ENCODE results near the gene CASP2. TPM values are rescaled to one million over a fixed set of nuclear protein-coding genes. Genes with fewer than 3 reads are reported as not detected.
A peak's percentile ranks its signal among the peaks of the same experiment; 100 is the strongest.

Gene CASP2
- total and polyA plus RNA-seq, 4 experiments from 2014 or later = 5.3 to 96.1 (median 61.8) TPM

DNA sequence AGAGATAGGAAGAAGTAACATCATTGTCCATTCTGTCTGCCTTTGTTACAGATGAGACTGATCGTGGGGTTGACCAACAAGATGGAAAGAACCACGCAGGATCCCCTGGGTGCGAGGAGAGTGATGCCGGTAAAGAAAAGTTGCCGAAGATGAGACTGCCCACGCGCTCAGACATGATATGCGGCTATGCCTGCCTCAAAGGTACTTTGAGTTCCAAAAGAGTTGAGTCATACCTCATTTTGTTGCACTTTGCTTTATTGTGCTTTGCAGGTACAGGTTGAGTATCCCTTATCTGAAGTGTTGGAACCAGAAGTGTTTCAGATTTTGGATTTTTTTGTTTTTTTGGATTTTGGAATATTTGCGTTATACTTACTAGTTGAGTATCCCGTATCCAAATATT, 15.6 kb downstream of the CASP2 start:
- intact Hi-C loops (cut with micrococcal nuclease) = loop anchor here (2.0 kb wide), 1 partner anchor 15 kb away; the partner anchor contains the start of gene CASP2
- H3K27me3 Mint-ChIP-seq = no peaks in the 10 kb centered on the region
- POLR2A ChIA-PET (ENCODE audit: partially characterized antibody) = interaction anchor here (3.2 kb wide), 1 partner anchor 64 kb away, joined by 13 read pairs; no protein-coding TSS in a partner anchor

DNA sequence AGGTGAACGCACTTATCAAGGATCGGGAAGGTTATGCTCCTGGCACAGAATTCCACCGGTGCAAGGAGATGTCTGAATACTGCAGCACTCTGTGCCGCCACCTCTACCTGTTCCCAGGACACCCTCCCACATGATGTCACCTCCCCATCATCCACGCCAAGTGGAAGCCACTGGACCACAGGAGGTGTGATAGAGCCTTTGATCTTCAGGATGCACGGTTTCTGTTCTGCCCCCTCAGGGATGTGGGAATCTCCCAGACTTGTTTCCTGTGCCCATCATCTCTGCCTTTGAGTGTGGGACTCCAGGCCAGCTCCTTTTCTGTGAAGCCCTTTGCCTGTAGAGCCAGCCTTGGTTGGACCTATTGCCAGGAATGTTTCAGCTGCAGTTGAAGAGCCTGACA, 16.8 kb downstream of the CASP2 start:
- peaks cover 9% of the 10 kb centered on the region for H3K4me1 ChIP-seq (ENCODE audit: insufficient read depth, low read length)
- H3K27me3 ChIP-seq (ENCODE audit: insufficient read depth, low read length) = no peaks in the 10 kb centered on the region
- H3K27me3 Mint-ChIP-seq = no peaks in the 10 kb centered on the region
- no peak overlapping the region for H3K27ac ChIP-seq (ENCODE audit: low read depth, low read length)
- CTCF ChIA-PET (ENCODE audit: partially characterized antibody) = interaction anchor here (0.9 to 4.7 kb wide), 18 partner anchors 9 to 111 kb away, joined by 3 to 77 read pairs (median 6); no protein-coding TSS in a partner anchor
- H3K36me3 ChIP-seq (ENCODE audit: insufficient read depth, low read length) = peaks cover 70% of the 10 kb centered on the region
- H3K4me3 ChIP-seq (ENCODE audit: low read length in 2 of 2) = no peak overlapping the region
- no peaks in the 10 kb centered on the region for H3K9me3 ChIP-seq (ENCODE audit: control insufficient read depth in 1 of 2, low read length in 2 of 2)
- POLR2A ChIA-PET (ENCODE audit: partially characterized antibody) = interaction anchor here (0.7 to 3.2 kb wide), 3 partner anchors 63 to 393 kb away, joined by 3 to 13 read pairs (median 6); no protein-coding TSS in a partner anchor
- peaks cover 70 to 83% of the 10 kb centered on the region in 2 donors for H3K36me3 Mint-ChIP-seq
- intact Hi-C loops (cut with micrococcal nuclease) = loop anchor here (1.0 to 2.0 kb wide), 3 partner anchors 16 to 111 kb away; partner anchors contain the start of gene CASP2
- H3K9me3 Mint-ChIP-seq = no peaks in the 10 kb centered on the region
- peaks cover 22 to 44% (median 36%) of the 10 kb centered on the region in 4 donors for H3K4me1 Mint-ChIP-seq
- peak overlapping the region in 4 of 7 donors; percentile 28 to 84 (median 62) for H3K27ac Mint-ChIP-seq
- no peak for DNase-seq
- no peak overlapping the region for H3K4me3 Mint-ChIP-seq

More for the DNA sequence above, 15.6 kb downstream of the CASP2 start:
- H3K4me1 Mint-ChIP-seq = peaks cover 29 to 51% (median 39%) of the 10 kb centered on the region in 4 donors
- CTCF ChIA-PET (ENCODE audit: partially characterized antibody) = interaction anchor here (1.5 to 4.7 kb wide), 4 partner anchors 7 to 64 kb away, joined by 3 to 77 read pairs (median 18); no protein-coding TSS in a partner anchor
- Histone ChIP-seq H3K27me3 (ENCODE audit: insufficient read depth, low read length) (no peaks in the 10 kb centered on the region), H3K4me1 (ENCODE audit: insufficient read depth, low read length) (peaks cover 18% of the 10 kb centered on the region), H3K36me3 (ENCODE audit: insufficient read depth, low read length) (peaks cover 73% of the 10 kb centered on the region), H3K27ac (ENCODE audit: low read depth, low read length) (no peak overlapping the region), H3K4me3 (ENCODE audit: low read length in 2 of 2) (no peak overlapping the region), H3K9me3 (ENCODE audit: control insufficient read depth in 1 of 2, low read length in 2 of 2) (no peaks in the 10 kb centered on the region)
- no peak overlapping the region for H3K4me3 Mint-ChIP-seq
- peaks cover 78 to 87% of the 10 kb centered on the region in 2 donors for H3K36me3 Mint-ChIP-seq
- no peaks in the 10 kb centered on the region for H3K9me3 Mint-ChIP-seq
- H3K27ac Mint-ChIP-seq = no peak overlapping the region
- DNase-seq = no peak

DNA sequence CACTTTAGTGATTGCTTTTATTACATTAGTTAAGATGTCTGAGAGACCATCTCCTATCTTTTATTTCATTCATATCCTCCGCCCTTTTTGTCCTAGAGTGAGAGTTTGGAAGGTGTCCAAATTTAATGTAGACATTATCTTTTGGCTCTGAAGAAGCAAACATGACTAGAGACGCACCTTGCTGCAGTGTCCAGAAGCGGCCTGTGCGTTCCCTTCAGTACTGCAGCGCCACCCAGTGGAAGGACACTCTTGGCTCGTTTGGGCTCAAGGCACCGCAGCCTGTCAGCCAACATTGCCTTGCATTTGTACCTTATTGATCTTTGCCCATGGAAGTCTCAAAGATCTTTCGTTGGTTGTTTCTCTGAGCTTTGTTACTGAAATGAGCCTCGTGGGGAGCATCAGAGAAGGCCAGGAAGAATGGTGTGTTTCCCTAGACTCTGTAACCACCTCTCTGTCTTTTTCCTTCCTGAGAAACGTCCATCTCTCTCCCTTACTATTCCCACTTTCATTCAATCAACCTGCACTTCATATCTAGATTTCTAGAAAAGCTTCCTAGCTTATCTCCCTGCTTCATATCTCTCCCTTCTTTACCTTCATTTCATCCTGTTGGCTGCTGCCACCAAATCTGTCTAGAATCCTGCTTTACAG, 17.4 kb downstream of the CASP2 start:
- Histone ChIP-seq H3K27me3 (ENCODE audit: insufficient read depth, low read length) (no peaks in the 10 kb centered on the region), H3K9me3 (ENCODE audit: control insufficient read depth in 1 of 2, low read length in 2 of 2) (no peaks in the 10 kb centered on the region), H3K4me1 (ENCODE audit: insufficient read depth, low read length) (peaks cover 13% of the 10 kb centered on the region), H3K27ac (ENCODE audit: low read depth, low read length) (no peak overlapping the region), H3K4me3 (ENCODE audit: low read length in 2 of 2) (no peak overlapping the region), H3K36me3 (ENCODE audit: insufficient read depth, low read length) (peaks cover 64% of the 10 kb centered on the region)
- Mint-ChIP-seq H3K9me3 (no peaks in the 10 kb centered on the region), H3K4me1 (peaks cover 21 to 44% (median 37%) of the 10 kb centered on the region in 4 donors), H3K27me3 (no peaks in the 10 kb centered on the region), H3K27ac (peak overlapping the region; percentile 28 to 86 (median 59)), H3K36me3 (peaks cover 64 to 77% of the 10 kb centered on the region in 2 donors), H3K4me3 (no peak overlapping the region)
- intact Hi-C loops (cut with micrococcal nuclease) = loop anchor here (1.0 to 2.0 kb wide), 3 partner anchors 17 to 111 kb away; partner anchors contain the start of gene CASP2
- ChIA-PET CTCF (ENCODE audit: partially characterized antibody) (interaction anchor here (0.6 to 4.7 kb wide), 22 partner anchors 9 to 111 kb away, joined by 3 to 77 read pairs (median 6); partner anchors contain the start of genes CASP2 and EPHA1), POLR2A (ENCODE audit: partially characterized antibody) (interaction anchor here (0.7 to 3.2 kb wide), 3 partner anchors 63 to 394 kb away, joined by 3 to 13 read pairs (median 6); no protein-coding TSS in a partner anchor)
- DNase-seq = peak; percentile 49 to 65 (median 62)

DNA sequence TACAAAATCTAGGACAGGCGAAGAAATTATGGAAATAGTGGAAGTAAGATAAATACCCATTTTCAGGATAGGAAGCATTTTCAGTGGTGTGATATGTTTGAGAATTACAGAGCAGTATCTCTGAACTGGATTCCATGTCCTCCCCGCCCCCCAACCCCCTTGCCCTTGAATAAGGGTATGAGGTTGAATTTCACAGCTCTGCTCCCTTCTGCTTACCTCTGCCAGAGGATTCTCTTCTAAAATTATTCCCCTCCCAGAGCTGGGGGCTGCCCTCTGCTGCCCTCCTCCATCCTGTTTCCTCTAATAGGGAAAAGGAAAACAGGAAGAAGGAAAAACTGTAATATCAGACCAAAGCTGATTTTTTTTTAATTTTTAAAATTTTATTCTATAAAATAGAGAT, 20.5 kb downstream of the CASP2 start:
- intact Hi-C loops (cut with micrococcal nuclease) = no loop called here
- Histone ChIP-seq H3K9me3 (ENCODE audit: control insufficient read depth in 1 of 2, low read length in 2 of 2) (no peaks in the 10 kb centered on the region), H3K4me1 (ENCODE audit: insufficient read depth, low read length) (peaks cover 21% of the 10 kb centered on the region), H3K27me3 (ENCODE audit: insufficient read depth, low read length) (no peaks in the 10 kb centered on the region), H3K36me3 (ENCODE audit: insufficient read depth, low read length) (peaks cover 38% of the 10 kb centered on the region), H3K4me3 (ENCODE audit: low read length in 2 of 2) (no peak overlapping the region), H3K27ac (ENCODE audit: low read depth, low read length) (no peak overlapping the region)
- H3K9me3 Mint-ChIP-seq = no peaks in the 10 kb centered on the region
- peak overlapping the region in 5 of 7 donors; percentile 7 to 89 (median 55) for H3K27ac Mint-ChIP-seq
- CTCF ChIA-PET (ENCODE audit: partially characterized antibody) = interaction anchor here (0.7 to 6.1 kb wide), 16 partner anchors 9 to 300 kb away, joined by 3 to 60 read pairs (median 4); no protein-coding TSS in a partner anchor
- POLR2A ChIA-PET (ENCODE audit: partially characterized antibody) = interaction anchor here (0.8 to 2.6 kb wide), 6 partner anchors 9 to 72 kb away, joined by 3 to 9 read pairs (median 6); partner anchors contain the start of gene CASP2
- H3K36me3 Mint-ChIP-seq = peaks cover 47 to 49% of the 10 kb centered on the region in 2 donors
- no peaks in the 10 kb centered on the region for H3K27me3 Mint-ChIP-seq
- no peak for DNase-seq
- no peak overlapping the region for H3K4me3 Mint-ChIP-seq
- H3K4me1 Mint-ChIP-seq = peaks cover 26 to 59% (median 45%) of the 10 kb centered on the region in 4 donors

DNA sequence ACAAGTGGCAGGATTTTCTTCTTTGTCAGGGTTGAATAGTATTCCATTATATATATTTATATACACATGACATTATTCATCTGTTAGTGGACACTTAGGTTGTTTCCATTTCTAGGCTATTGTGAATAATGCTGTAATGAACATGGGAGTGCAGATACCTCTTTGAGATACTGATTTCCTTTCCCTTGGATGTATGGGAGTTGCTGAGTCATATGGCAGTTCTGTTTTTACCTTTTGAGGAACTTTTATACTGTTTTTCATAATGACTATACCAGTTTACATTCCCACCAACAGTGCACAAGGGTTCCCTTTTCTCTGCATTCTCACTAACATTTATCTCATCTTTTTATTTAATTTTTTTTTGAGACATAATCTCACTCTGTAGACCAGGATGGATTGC, 26.0 kb downstream of the CASP2 start:
- Histone ChIP-seq H3K9me3 (ENCODE audit: control insufficient read depth in 1 of 2, low read length in 2 of 2) (no peaks in the 10 kb centered on the region), H3K36me3 (ENCODE audit: insufficient read depth, low read length) (no peaks in the 10 kb centered on the region), H3K27ac (ENCODE audit: low read depth, low read length) (no peak overlapping the region), H3K27me3 (ENCODE audit: insufficient read depth, low read length) (no peaks in the 10 kb centered on the region), H3K4me1 (ENCODE audit: insufficient read depth, low read length) (peaks cover 12% of the 10 kb centered on the region), H3K4me3 (ENCODE audit: low read length in 2 of 2) (no peak overlapping the region)
- peaks cover 0 to 4% of the 10 kb centered on the region in 2 donors for H3K36me3 Mint-ChIP-seq
- H3K9me3 Mint-ChIP-seq = no peaks in the 10 kb centered on the region
- intact Hi-C loops (cut with micrococcal nuclease) = no loop called here
- ChIA-PET POLR2A (ENCODE audit: partially characterized antibody) (no interaction called here), CTCF (ENCODE audit: partially characterized antibody) (no interaction called here)
- peaks cover 10 to 32% (median 18%) of the 10 kb centered on the region in 4 donors for H3K4me1 Mint-ChIP-seq
- H3K27me3 Mint-ChIP-seq = no peaks in the 10 kb centered on the region
- DNase-seq = no peak
- H3K4me3 Mint-ChIP-seq = no peak overlapping the region
- H3K27ac Mint-ChIP-seq = peak overlapping the region in 1 of 7 donors; percentile 70

DNA sequence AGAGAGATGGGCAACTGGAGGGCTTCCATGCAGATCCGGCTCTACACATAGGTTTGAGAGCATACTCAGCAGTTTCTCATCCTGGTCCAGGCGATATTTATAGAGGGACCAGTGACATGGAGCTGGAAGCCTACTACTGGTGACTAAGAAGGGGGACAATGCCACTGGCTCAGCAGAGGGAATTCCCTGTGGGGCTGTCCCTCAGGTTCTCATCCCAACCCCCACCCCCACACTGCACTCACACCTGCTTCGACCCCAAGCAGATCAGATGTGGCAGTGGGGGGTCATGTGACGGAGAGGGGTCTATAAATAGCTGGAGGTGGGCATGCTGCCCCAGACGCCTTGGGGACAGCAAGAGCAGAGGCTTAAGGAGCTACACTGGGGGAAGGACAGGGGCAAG, 27.6 kb downstream of the CASP2 start, which contains the start of gene CLCN1:
Gene CLCN1, plus strand, starts transcription at position 336 of the 400 bp plus-strand sequence. CDS start 102 bp downstream, outside the sequence.
- no peak for DNase-seq
- intact Hi-C loops (cut with micrococcal nuclease) = no loop called here
- Histone ChIP-seq H3K4me1 (ENCODE audit: insufficient read depth, low read length) (peaks cover 5% of the 10 kb centered on the region), H3K27me3 (ENCODE audit: insufficient read depth, low read length) (no peaks in the 10 kb centered on the region), H3K36me3 (ENCODE audit: insufficient read depth, low read length) (no peaks in the 10 kb centered on the region), H3K4me3 (ENCODE audit: low read length in 2 of 2) (no peak within 1 kb of the TSS), H3K9me3 (ENCODE audit: control insufficient read depth in 1 of 2, low read length in 2 of 2) (no peaks in the 10 kb centered on the region), H3K27ac (ENCODE audit: low read depth, low read length) (no peak within 1 kb of the TSS)
- Mint-ChIP-seq H3K4me1 (peaks cover 5 to 16% (median 10%) of the 10 kb centered on the region in 4 donors), H3K36me3 (no peaks in the 10 kb centered on the region), H3K27me3 (peaks cover 0 to 2% of the 10 kb centered on the region in 2 donors), H3K9me3 (no peaks in the 10 kb centered on the region), H3K4me3 (no peak within 1 kb of the TSS), H3K27ac (peak within 1 kb of the TSS in 1 of 7 donors; percentile 17)
- CTCF ChIA-PET (ENCODE audit: partially characterized antibody) = interaction anchor here (1.2 to 2.3 kb wide), 2 partner anchors 16 to 75 kb away, joined by 3 to 10 read pairs; no protein-coding TSS in a partner anchor
- POLR2A ChIA-PET (ENCODE audit: partially characterized antibody) = no interaction called here

DNA sequence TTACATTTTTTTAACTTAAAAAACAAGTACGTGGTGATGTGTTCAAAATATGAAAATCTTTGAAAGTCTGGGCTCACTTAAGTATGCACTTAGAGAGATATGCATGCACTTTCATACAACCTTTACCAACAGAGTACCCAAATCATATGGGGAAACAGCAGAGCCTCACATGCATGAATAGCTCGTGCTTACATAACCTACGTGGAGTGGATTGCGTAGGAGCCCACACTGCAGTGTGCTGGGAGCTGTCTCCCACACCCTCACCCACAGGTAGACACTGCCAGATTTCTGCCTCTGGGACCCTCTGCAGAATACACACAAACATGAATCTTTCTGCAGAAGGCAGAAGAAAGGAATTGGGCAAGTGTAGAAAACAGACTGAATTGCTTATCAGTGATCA, 28.3 kb downstream of the CASP2 start:
- intact Hi-C loops (cut with micrococcal nuclease) = no loop called here
- Histone ChIP-seq H3K27me3 (ENCODE audit: insufficient read depth, low read length) (no peaks in the 10 kb centered on the region), H3K27ac (ENCODE audit: low read depth, low read length) (no peak overlapping the region), H3K4me3 (ENCODE audit: low read length in 2 of 2) (no peak overlapping the region), H3K9me3 (ENCODE audit: control insufficient read depth in 1 of 2, low read length in 2 of 2) (no peaks in the 10 kb centered on the region), H3K36me3 (ENCODE audit: insufficient read depth, low read length) (no peaks in the 10 kb centered on the region), H3K4me1 (ENCODE audit: insufficient read depth, low read length) (no peaks in the 10 kb centered on the region)
- H3K27me3 Mint-ChIP-seq = peaks cover 0 to 2% of the 10 kb centered on the region in 2 donors
- peak overlapping the region in 1 of 7 donors; percentile 17 for H3K27ac Mint-ChIP-seq
- H3K4me1 Mint-ChIP-seq = peaks cover 2 to 9% (median 5%) of the 10 kb centered on the region in 4 donors
- no peaks in the 10 kb centered on the region for H3K9me3 Mint-ChIP-seq
- no peak overlapping the region for H3K4me3 Mint-ChIP-seq
- ChIA-PET POLR2A (ENCODE audit: partially characterized antibody) (no interaction called here), CTCF (ENCODE audit: partially characterized antibody) (interaction anchor here (1.1 to 2.3 kb wide), 3 partner anchors 17 to 76 kb away, joined by 3 to 10 read pairs (median 3); no protein-coding TSS in a partner anchor)
- DNase-seq = no peak
- H3K36me3 Mint-ChIP-seq = no peaks in the 10 kb centered on the region
